Neutrophil (primary cell): ENCODE data around the gene RER1.

Source experiments
- H3K27ac ChIP-seq: fragments of 200-600 bp; sonication (generic); 2 replicates; pipeline ENCODE4 v1.5.1; 2016; ENCODE audit warnings: mild to moderate bottlenecking, moderate library complexity
- H3K27me3 ChIP-seq: fragments of 200-600 bp; sonication (generic); 2 replicates; pipeline ENCODE4 v1.6.0; 2016; ENCODE audit warnings: mild to moderate bottlenecking
- H3K36me3 ChIP-seq: fragments of 200-600 bp; sonication (generic); 2 replicates; pipeline ENCODE4 v1.5.1; 2017
- H3K4me1 ChIP-seq, 2 experiments: fragments of 200-600 bp in 1 of 2; sonication (generic) in 1 of 2; 1 replicate in 1 of 2; 2 replicates in 1 of 2; pipeline versions ENCODE4 v1.5.1 to v1.6.1; 2013 to 2016; ENCODE audit warnings: low read depth in 1 of 2, low read length in 1 of 2, mild to moderate bottlenecking in 1 of 2, moderate library complexity in 1 of 2; ENCODE audit not compliant: control insufficient read depth in 1 of 2, insufficient read depth in 1 of 2
- H3K4me3 ChIP-seq, 2 experiments: fragments of 200-600 bp in 1 of 2; sonication (generic) in 1 of 2; 1 replicate in 1 of 2; 2 replicates in 1 of 2; pipeline ENCODE4 v1.5.1; 2013 to 2016; ENCODE audit warnings: low read depth in 1 of 2, low read length in 1 of 2, mild to moderate bottlenecking in 1 of 2, moderate library complexity in 1 of 2
- H3K9me3 ChIP-seq: fragments of 200-600 bp; sonication (generic); 2 replicates; pipeline ENCODE4 v1.5.1; 2016
- CTCF ChIP-seq: fragments of 200-600 bp; sonication (generic); IDR thresholded peaks from 2 replicates; pipeline ENCODE4 v1.5.1; 2016; ENCODE audit warnings: antibody characterized with exemption

Gene RER1

GRCh38 chr1:2374252-2375155 is 17.1 kb upstream of the RER1 start:
- no peaks in the 10 kb centered on the region for H3K4me1 ChIP-seq
- H3K4me3 ChIP-seq: no peak overlapping the region
- H3K27ac ChIP-seq: no peak overlapping the region
- H3K27me3 ChIP-seq: no peaks in the 10 kb centered on the region
- no peak for TF ChIP-seq CTCF
- H3K9me3 ChIP-seq: no peaks in the 10 kb centered on the region
- no peaks in the 10 kb centered on the region for H3K36me3 ChIP-seq

DNA sequence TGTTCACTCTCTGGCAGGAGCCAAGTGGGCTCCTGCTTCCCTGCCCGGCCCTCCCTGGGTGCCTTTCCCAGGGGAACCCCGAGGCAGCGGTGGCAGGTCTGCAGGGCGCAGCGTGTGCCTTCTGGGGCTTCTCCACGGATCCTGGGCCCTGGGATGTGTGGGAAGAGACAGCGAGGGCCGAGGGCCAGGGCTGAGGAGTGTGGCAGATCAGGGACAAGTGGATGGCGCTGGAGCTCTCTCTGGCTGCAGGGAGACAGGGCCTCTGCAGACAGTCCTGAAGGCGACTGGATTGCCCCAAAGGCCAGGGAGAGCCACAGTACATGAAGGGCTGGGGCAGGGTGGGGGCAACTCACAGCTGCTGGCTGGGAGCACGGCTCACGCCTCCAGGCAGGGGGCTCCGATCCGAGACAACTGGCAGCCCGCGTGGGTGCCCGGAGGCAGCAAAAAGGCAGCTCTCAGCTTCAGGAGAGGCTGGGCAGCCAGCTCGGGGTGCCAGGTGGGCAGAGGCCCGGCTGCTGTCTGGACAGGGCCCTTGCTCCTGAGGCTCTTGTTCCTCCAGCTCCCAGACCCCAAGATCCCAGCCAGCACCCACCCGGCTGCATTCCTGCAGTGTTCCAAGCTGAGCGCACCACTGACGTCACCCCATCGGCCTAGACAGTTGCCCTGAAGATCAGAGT is 16.3 kb upstream of the RER1 start:
- Histone ChIP-seq H3K4me1 (no peaks in the 10 kb centered on the region), H3K4me3 (no peak overlapping the region), H3K27ac (no peak overlapping the region), H3K9me3 (no peaks in the 10 kb centered on the region), H3K27me3 (no peaks in the 10 kb centered on the region), H3K36me3 (no peaks in the 10 kb centered on the region)
- no peak for TF ChIP-seq CTCF

- no peaks in the 10 kb centered on the region for H3K4me1 ChIP-seq
- no peaks in the 10 kb centered on the region for H3K36me3 ChIP-seq
- H3K9me3 ChIP-seq: no peaks in the 10 kb centered on the region
- TF ChIP-seq CTCF: no peak
- H3K4me3 ChIP-seq: no peak overlapping the region
- no peak overlapping the region for H3K27ac ChIP-seq
- H3K27me3 ChIP-seq: no peaks in the 10 kb centered on the region
Observed at GRCh38 chr1:2375923-2376260, 15.7 kb upstream of the RER1 start.

- no peak for TF ChIP-seq CTCF
- H3K36me3 ChIP-seq: no peaks in the 10 kb centered on the region
- no peak overlapping the region for H3K4me3 ChIP-seq
- H3K4me1 ChIP-seq: no peaks in the 10 kb centered on the region
- no peaks in the 10 kb centered on the region for H3K9me3 ChIP-seq
- H3K27ac ChIP-seq: no peak overlapping the region
- H3K27me3 ChIP-seq: no peaks in the 10 kb centered on the region
Observed at GRCh38 chr1:2376261-2376741, 15.3 kb upstream of the RER1 start.

- no peaks in the 10 kb centered on the region for H3K36me3 ChIP-seq
- no peaks in the 10 kb centered on the region for H3K27me3 ChIP-seq
- H3K27ac ChIP-seq: no peak overlapping the region
- no peak overlapping the region for H3K4me3 ChIP-seq
- no peak for TF ChIP-seq CTCF
- no peaks in the 10 kb centered on the region for H3K4me1 ChIP-seq
- H3K9me3 ChIP-seq: no peaks in the 10 kb centered on the region
Observed at GRCh38 chr1:2376931-2377672, 14.5 kb upstream of the RER1 start.
